Gastroesophageal sphincter (tissue), 3 donors: ENCODE data around the gene RALGPS1.

Experiments
- EP300 ChIP-seq: sonication (generic); formaldehyde crosslinking; IDR thresholded peaks from one replicate; pipeline ENCODE4 v1.6.1; 2017; ENCODE audit warnings: antibody characterized with exemption, mild to moderate bottlenecking
- POLR2A ChIP-seq, 2 donors: fragments of 450-650 bp; IDR thresholded peaks; one replicate each; pipeline ENCODE4 v1.6.1; 2017; ENCODE audit warnings: antibody characterized with exemption in 2 of 2, mild to moderate bottlenecking in 2 of 2, moderate library complexity in 1 of 2
- TF ChIP-seq, protein P1 (sequence below), 4 experiments: fragments of 200-600 bp in 2 of 4; fragments of 450-650 bp in 2 of 4; sonication (generic) in 1 of 4; IDR thresholded peaks; one replicate each; pipeline ENCODE4 v1.5.1; 2017 to 2019; ENCODE audit warnings: antibody characterized with exemption in 4 of 4, mild to moderate bottlenecking in 2 of 4, moderate library complexity in 2 of 4

DNA sequence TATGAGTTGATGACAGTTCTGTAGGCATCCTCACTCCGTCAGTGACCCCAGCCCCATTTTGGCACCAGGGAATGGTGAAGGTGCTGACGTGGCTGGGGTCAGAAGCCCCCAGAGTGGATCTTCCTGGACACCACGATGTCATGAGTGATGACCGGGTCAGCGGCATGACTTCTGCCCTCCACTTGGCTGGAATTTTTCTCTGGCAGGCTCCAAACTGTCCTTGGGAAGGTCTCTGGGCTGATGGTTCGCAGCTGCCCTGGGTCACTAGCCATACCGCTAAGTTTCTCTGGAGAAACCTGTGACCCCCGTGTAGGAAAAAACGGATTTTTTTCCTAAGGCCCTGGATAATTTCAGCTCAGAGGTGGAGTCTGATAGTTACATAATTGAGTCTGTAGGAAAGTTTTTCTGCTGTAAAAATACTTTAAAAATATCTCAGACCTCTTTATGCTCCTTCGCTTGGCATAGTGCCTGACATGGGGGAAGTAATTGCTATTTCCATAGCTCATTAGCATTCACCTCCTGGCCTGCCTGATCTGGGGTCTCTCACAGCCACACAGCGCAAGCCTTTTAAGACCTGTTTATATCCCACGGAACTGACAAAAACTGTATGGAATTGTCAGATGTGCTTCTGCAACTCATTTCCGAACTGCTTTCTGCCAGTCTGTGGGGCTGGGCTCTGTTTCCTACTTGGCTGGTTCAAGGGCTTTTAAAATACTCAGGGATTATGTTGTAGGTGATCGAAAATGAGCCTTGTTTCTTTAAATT lies 138.7 kb downstream of the RALGPS1 start:
- TF ChIP-seq, protein P1, sequence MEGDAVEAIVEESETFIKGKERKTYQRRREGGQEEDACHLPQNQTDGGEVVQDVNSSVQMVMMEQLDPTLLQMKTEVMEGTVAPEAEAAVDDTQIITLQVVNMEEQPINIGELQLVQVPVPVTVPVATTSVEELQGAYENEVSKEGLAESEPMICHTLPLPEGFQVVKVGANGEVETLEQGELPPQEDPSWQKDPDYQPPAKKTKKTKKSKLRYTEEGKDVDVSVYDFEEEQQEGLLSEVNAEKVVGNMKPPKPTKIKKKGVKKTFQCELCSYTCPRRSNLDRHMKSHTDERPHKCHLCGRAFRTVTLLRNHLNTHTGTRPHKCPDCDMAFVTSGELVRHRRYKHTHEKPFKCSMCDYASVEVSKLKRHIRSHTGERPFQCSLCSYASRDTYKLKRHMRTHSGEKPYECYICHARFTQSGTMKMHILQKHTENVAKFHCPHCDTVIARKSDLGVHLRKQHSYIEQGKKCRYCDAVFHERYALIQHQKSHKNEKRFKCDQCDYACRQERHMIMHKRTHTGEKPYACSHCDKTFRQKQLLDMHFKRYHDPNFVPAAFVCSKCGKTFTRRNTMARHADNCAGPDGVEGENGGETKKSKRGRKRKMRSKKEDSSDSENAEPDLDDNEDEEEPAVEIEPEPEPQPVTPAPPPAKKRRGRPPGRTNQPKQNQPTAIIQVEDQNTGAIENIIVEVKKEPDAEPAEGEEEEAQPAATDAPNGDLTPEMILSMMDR (IDR thresholded peaks at IDR 0.05), result no peak
- TF ChIP-seq POLR2A (IDR thresholded peaks at IDR 0.05) (no peak), EP300 (no peak)
